SU-DHL-6 (cell line): ENCODE results near the gene ZMYM5.

Experiments used
- EZH2phosphoT487 ChIP-seq: fragments of 200-600 bp; sonication (generic), shearing (Covaris generic); conservative IDR thresholded peaks from 2 replicates; pipeline ENCODE4 v1.6.1; 2018; ENCODE audit warnings: mild to moderate bottlenecking, antibody characterized with exemption, low read length, moderate library complexity, mixed read lengths
- TF ChIP-seq, protein P1 (sequence below): fragments of 200-600 bp; sonication (generic); IDR thresholded peaks from one replicate; pipeline ENCODE4 v1.5.1; 2017; ENCODE audit warnings: antibody characterized with exemption, mild to moderate bottlenecking, low read length, moderate library complexity; ENCODE audit not compliant: insufficient read depth, poor library complexity, severe bottlenecking

DNA sequence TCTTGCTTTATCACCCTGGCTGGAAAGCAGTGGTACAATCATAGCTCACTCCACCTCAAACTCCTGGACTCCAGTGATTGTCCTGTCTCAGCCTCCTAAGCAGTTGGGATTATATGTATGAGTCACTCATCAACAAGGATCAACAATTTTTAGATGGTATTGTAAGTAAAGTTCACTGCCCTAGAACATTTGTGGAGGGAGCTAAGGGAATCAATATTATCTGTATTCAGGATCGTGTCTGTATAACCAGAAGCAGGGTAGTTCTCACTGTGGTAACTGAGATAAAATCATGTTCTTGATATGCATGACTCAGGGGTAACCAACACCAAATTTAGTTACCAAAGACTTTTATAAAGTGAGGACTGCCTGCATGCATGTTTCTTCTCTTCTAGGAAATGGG lies 27.0 kb downstream of the ZMYM5 start:
- TF ChIP-seq, protein P1, sequence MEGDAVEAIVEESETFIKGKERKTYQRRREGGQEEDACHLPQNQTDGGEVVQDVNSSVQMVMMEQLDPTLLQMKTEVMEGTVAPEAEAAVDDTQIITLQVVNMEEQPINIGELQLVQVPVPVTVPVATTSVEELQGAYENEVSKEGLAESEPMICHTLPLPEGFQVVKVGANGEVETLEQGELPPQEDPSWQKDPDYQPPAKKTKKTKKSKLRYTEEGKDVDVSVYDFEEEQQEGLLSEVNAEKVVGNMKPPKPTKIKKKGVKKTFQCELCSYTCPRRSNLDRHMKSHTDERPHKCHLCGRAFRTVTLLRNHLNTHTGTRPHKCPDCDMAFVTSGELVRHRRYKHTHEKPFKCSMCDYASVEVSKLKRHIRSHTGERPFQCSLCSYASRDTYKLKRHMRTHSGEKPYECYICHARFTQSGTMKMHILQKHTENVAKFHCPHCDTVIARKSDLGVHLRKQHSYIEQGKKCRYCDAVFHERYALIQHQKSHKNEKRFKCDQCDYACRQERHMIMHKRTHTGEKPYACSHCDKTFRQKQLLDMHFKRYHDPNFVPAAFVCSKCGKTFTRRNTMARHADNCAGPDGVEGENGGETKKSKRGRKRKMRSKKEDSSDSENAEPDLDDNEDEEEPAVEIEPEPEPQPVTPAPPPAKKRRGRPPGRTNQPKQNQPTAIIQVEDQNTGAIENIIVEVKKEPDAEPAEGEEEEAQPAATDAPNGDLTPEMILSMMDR: no peak
- no peak for TF ChIP-seq EZH2phosphoT487
